HG03571 (cell line): ENCODE data around the gene ABCC9.

Experiments
- ATAC-seq: cut with Tn5 transposase; IDR thresholded peaks from one replicate; pipeline ENCODE4 v1.9.1; 2021; ENCODE audit not compliant: unreplicated experiment

ABCC9 gene

DNA sequence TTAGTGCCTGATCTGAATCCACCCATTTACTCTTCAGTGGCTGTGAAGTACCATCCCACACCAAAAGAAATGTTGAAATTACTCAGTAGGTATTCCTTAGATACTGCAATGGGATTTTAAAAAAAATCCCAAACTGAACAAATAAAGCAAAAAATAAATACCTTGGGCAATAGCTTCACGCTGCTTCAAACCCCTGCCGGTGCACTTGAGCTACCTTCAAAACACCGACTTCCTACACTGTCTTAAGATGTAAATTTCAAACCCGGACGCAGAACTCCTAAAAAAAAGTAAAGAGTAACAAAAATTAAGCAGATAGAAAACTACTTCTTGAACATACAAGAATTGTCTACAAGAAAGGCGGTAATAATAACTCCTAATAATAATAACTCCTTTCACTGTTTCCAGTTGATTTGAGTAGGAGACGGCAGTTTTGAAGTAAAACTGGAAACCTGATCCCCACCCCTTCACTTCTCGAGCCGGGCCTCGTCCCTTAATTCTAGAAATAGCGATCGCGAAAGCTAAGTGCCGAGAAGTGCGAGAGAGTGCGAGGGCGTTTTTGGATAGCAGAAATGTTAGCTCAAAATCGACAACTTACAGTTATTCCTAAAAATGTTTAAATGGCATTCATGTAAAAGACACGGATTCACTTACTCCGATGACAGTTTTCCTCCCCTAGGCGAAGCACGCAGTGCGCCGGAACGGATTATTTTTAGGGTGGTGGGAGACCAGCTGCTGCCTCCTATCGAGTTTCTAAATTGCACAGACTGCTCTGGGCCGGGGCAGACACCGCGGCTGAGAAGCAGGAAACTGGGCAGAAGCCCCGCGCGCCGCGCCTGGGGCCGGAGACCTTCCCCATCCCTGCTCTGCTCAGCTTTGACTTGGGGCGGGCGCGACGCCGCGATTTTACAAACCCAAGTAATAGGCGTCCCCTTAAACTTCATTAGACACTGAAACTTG is at the start of gene ABCC9:
Gene ABCC9, minus strand, starts transcription at position 878 of the 957 bp plus-strand sequence. CDS start 4,752 bp downstream, outside the sequence.
- no peak for ATAC-seq

DNA sequence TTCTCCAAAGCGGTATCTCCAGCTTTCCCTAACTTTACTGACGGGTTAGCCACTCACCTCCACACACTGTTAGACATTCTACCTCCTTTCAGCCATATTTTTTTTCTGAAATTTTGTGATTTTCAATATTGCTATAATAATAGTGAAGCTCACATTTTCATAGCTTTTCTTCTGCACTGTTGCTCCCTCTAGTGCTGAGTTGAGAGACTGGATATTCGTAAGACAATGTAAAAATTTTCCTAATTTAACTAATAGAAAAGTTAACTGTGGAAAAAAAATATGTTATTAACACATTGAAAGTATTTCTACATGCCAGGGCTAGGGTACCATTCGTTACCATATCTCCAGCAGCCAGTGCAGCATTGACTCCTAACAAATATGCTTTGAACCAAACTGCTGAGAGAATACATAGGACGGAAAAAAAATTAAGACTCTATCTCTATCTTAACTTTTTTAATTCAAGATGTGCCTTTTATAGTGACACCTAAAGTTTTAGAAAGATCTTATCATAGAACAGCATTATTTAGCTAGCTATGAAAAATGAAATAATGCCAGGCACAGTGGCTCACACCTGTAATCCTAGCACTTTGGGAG is 48.7 kb upstream of the ABCC9 start:
- ATAC-seq, result no peak

DNA sequence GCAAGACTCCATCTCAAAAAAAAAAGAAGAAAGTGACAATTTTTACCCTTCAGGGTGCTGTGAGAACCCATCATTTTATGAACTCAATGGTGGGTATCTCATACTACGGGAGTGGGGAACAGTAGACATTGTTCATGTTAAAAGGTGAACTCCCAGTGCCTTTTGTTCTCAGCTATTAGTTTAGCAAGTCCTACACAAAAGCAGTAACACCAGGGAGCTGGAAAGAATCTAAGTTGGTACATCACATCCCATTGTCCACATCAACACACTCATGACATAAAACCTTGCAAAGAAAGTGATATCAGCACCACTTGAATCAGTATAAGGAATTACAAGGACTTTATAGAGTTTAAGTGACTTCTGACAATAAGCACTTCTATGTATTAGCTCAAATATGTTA is 47.4 kb upstream of the ABCC9 start:
- ATAC-seq, result no peak

DNA sequence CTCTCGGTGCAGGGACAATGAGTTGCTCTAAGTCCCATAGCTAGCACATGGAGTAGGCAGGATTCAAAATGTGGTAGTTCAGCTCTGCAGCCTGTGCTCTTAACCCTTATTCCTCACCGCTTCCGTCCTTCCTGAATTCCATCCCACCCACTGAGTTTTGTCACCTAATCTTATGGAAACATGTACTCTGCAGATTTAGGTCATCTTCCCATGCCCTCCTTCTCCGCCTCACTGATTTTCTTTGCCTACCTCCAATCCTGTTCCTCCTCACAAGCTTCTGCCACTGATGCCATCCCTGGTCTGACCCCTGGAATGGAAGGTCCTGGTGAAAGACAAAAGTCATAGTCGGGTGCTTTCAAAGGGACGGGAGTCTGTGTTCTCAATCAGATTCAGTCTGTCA is 46.5 kb upstream of the ABCC9 start:
- no peak for ATAC-seq

DNA sequence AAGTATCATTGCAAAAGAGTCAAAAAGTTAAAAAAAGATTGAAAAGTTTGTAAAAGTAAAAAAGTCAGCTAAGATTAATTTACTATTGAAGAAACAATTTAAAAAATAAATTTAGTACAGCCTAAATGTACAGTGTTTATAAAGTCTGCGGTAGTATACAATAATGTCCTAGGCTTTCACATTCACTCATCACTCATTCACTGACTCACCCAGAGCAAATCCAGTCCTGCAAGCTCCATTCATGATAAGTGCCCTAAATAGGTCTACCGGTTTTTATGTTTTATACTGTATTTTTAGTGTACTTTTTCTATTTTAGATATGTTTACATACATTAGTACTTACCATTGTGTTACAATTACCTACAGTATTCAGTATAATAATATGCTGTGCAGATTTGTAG is 43.9 kb upstream of the ABCC9 start:
- no peak for ATAC-seq

DNA sequence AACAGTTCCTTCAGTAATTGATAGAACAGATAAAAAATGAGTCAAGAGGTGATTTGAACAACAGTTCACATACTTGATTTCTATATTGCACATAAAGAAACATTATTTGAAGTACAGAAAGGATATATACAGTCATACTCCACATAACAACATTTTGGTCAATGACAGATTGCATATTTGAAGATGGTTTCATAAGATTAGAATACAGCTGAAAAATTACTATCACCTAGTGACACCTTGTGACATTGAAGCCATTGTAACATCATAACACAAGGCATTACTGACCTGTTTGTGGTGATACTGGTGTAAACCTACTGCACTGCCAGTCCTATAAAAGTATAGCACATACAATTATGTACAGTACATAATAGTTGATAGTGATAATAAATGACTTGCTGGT is 43.1 kb upstream of the ABCC9 start:
- no peak for ATAC-seq

DNA sequence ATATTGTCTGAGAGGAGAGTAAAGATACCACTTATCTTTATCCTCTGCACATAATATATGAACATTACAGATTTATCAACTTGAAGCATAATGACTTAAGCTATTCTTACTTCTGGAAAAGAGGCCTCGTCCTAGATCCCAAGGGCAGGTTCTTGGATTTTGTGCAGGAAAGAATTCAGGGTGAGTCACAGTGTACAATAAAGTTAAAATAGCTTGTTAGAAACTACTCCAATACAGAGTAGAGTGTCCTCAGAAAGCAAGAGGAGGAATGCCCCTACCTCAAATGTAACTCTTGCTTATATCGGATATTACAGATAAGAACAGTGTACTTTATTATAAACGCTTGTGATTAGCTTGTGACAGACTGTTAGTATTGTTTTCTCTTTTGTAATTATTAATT is 41.9 kb upstream of the ABCC9 start:
- ATAC-seq, result no peak

DNA sequence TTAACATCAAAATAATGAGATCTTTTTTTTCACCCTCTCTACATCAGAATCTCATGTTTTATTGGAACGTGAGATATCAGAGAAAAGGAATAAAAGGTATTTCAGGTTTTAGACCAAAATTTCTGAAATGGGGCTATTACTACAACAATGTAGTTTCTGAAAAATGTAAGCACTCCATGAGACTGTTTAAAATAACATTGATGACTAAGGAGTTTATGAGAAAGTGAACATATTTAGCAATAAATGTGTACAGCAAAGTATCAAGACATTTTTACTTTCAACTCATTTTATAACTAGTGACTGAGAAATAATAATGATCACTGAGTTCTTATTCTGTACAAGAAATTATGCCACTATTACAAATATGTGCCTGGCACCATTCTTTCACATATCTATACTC is 39.3 kb upstream of the ABCC9 start:
- ATAC-seq, result no peak

DNA sequence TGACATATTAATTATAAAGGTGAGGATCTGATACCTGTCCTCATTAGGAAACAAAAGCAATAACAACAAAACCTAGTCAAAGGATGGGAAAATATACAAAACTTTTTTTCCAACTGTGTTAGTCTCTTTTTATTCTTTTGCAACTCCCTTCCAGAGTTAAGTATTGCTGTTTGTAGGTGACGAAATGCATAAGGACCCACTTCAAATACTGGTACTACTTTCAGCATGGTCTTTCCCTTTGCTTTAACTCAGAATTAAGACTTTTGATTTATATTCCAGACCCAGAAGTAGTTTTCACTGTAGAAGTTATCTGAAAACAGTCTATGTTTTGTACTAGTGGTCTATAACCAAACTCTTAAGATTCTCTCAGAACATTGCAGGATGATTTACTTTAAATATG is 34.1 kb upstream of the ABCC9 start:
- ATAC-seq, result no peak

DNA sequence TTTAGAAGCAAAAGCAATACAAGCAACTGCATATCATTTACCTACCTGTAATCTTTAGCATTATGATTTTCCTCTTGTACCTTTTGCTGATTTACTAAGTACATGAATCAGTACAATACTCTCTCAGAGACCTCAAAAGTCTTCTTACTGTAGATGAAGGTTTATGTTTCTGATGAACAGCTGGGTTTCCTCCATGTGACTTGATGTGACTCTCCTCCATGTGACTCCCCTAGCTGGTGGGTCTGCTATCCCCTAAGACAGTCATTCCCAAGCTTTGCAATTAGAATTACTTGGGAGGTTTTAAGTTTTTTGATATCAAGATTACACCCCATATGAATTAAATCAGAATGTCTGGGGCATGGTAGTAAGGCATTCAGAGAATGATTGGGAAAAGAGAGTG is 32.0 kb upstream of the ABCC9 start:
- no peak for ATAC-seq

DNA sequence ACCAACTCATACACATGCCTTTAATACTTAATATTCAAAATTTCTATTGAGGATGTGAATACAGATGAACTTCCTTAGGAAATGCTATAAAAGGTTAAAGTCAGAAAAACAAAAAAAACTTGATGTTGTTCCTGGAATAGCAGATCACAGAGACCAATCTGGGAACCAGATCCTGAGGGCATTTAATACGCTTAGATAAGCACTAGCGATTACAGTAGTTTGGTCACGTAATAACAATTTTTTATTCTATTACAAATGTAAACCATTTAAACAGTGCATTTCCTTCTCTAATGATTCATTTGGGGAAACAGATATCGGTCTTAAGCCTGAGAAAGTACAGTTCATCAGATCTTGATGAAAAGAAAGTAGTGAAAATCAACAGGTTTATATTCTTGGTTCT is 30.8 kb upstream of the ABCC9 start:
- no peak for ATAC-seq

DNA sequence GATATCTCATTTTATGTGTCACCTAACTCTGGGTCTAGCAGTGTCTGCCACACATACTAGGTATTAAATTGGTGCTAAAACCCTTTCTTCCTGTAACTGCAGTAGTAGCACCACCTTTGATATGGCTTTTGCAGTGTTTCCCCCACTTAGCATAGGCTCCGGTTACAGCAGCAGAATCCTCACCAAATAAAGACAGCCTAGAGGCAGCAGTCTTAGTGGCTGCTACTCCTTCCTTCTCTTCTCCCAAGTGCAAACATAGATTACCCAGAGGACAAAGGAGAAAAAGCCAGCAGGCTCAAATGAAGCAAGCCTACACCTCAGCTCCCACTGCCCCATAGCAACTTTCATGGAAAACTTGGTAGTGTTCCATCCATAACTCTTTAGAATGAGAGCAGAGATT is 30.1 kb upstream of the ABCC9 start:
- ATAC-seq, result no peak

DNA sequence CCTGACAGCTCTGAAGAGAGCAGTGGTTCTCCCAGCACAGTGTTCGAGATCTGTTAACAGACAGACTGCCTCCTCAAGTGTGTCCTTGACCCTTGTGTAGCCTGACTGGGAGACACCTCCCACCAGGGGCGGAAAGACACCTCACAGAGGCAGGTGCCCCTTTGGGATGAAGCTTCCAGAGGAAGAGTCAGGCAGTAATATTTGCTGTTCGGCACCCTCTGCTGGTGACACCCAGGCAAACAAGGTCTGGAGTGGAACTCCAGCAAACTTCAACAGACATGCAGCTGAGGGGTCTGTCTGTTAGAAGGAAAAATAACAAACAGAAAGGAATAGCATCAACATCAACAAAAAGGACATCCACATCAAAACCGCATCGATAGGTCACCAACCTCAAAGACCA is 21.6 kb upstream of the ABCC9 start:
- no peak for ATAC-seq

DNA sequence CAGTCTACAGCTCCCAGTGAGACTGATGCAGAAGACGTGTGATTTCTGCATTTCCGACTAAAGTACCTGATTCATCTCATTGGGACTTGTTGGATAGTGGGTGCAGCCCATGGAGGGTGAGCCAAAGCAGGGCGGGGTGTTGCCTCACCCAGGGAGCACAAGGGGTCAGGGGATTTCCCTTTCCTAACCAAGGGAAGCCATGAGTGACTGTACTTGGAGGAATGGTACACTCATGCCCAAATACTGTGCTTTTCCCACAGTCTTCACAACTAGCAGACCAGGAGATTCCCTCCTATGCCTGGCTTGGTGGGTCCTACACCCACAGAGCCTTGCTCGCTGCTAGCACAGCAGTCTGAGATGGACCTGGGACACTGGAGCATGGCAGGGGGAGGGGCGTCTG is 21.0 kb upstream of the ABCC9 start:
- ATAC-seq, result no peak

DNA sequence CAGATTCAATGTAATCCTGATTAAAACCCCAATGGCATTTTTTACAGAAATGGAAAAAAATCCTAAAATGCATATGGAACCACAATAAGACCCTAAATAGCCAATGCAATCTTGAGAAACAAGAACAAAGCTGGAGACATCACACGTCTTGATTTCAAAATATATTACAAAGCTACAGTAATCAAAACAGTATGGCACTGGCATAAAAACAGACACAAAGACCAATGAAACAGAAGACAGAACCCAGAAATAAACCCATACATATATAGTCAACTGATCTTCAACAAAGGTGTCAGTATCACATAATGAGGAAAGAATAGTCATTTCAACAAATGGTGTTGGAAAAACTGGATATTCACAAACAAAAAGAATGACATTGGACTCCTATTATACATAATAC is 9.4 kb upstream of the ABCC9 start:
- ATAC-seq, result no peak

DNA sequence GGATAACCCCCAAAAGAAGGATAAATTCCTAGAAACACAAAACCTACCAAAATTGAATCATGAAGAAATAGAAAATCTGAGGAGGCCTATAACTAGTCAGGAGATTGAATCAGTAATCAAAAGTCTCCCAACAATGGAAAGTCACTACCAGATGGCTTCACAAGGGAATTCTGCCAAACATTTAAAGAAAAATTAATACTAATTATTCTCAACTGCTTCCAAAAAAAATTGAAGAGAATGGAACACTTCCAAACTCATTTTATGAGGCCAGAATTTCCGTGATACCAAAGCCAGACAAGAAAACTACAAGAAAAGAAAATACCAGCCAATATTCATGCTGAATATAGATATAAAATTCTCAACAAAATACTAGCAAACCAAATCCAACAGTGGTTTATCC is 7.8 kb upstream of the ABCC9 start:
- no peak for ATAC-seq

DNA sequence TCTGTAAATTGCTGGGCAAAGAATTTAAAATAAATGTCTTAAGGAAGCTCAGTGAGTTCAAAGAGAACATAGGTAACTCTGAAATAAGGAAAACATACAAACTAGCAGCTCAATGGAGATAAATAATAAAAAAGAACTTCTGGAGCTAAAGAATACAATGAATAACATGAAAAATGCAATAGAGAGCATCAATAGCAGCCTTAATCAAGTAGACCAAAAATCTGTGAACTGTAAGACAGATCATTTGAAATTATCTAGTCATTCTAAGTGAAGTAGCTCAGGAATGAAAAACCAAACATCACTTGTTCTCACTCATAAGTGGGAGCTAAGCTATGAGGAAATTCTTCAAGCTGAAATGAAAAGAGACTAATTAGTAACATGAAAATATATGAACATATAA is 5.8 kb upstream of the ABCC9 start:
- no peak for ATAC-seq

DNA sequence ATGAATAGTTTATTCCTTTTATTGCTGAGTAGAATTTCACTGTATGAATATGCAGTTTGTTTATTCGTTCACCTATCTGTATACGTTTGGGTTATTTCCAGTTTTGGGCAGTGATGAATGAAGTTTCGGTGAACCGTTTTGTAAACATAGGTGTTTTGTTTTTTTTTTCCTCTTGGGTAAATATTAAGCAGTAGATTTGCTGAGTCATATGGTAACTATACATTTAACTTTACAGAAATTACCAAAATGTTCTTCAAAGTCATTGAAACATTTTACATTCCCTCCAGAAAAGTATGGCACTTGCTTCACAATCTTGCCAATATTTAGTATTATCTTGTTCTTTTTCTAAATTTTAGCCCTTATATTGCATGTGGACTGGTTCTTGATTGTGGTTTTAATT is 3.8 kb upstream of the ABCC9 start:
- ATAC-seq, result no peak

DNA sequence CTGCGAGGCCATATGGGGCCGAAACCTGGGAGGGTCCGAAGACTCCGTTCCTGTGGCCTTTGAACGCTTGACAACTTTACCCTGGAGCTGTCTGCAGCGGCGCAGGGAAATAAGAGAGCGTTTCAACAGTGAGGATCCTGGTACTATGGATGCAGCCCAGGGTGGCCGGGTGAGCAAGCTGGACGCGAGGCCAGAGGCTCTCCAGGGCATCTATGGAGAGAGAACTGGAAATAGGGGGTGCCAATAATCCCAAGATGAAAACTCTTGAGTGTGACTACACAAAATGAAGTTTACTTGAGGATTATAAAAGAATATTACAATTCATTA is 1.1 kb upstream of the ABCC9 start:
- no peak for ATAC-seq

DNA sequence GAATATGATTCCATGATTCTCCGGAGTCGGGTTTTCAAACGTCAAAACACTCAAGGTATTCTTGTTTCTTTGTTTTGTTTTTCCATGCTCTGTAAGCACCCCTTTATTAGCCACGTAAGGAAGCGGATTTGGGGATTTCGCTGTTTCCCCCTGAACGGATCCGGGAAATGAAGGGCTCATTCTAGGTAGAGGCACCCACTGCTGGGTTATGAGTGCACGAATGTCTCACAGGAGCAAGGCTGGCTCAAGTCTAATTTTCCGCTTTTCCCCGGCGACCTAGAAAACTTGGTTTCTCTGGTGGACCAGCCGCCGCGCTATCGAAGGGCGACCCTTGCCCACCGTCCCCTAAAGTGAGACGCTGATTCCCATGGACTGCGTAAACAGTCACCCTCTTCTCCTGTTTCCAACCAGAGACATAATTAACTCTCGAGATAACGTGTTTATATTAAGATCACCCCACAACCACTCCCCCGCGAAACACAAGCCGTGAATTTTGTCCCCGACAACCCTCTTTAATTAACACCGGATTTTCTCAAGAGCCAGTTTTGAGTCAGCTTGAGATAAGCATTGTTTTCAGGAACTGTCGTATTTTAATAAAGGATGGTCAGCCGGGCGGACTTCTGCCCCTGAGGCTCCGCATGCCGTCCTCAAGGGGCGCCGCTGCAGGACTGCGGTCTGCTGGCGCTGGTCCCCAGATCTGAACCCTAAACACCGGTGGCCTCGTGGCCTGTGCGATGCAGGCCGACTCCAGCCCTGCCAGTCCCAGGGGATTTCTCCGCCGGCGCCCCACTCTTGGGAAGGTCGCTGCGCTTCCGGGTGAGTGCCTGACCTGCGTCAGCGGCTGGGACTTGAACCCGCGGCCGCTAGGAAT is 515 bp upstream of the ABCC9 start:
- no peak for ATAC-seq

DNA sequence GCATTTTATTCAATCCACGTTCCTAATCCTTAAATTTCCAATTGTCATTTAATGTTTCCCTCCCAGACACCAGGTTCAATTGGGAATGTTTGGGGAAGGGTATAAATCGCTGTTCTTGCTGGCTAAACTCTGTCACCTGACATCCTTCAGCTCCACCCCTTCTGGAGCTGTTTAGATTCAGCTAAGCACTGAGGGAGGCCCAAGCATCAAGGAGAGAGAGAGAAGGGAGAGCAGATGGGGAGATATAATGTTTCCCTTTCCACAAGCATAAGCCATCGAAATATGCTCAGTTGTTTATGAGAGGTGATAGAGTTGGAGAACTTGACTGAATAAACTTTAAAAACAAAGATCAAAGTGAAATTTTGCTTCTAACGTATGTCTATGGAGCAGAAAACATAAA is 1.8 kb downstream of the ABCC9 start:
- ATAC-seq, result no peak

DNA sequence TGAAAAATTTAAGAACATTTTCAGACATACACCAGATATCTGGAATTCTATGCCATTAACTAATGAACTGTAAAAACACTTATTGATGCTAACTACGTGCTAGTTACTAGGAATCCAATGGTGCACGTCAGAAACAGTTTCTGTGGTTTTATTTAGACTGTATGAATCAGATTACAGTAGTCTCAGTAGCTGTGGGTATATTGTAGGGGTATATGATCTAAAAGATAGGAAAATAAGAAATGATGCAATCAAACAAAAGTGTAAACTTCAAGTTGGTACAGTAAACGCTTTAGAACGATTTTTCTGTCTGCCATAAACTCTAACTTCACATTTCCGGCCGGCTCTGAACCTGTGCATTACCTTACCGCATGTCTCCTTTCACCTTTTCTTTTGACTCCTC is 2.3 kb downstream of the ABCC9 start:
- ATAC-seq, result no peak
